Pancreas (tissue), 10 donors: ENCODE measurements around the gene RANBP10. TPM values are rescaled to one million over a fixed set of nuclear protein-coding genes. Genes with fewer than 3 reads are reported as not detected.

Experiments
- ATAC-seq, 4 donors: fragments of 200-7000 bp; cut with Tn5 transposase; one replicate each; pipeline versions ENCODE4 v1.8.0 to v1.9.1; 2020; ENCODE audit warnings: mild to moderate bottlenecking in 4 of 4, moderate library complexity in 4 of 4
- DNase-seq, 6 donors: peaks; one replicate each; pipeline ENCODE4 v3.0.0-alpha.2; 2020
- FAIRE-seq: peaks from 2 replicates; lab custom pipeline; 2012; peaks lifted over from hg19 to GRCh38; lab: Jason Lieb, UNC
- H3K27ac ChIP-seq, 4 donors: fragments of 200-600 bp; sonication (generic); 1 replicate in 3 of 4; 2 replicates in 1 of 4; pipeline versions ENCODE4 v1.5.0 to v1.8.0; 2020
- H3K27me3 ChIP-seq, 4 donors: fragments of 200-600 bp; one replicate each; pipeline ENCODE4 v1.8.0; 2021
- H3K36me3 ChIP-seq, 3 donors: fragments of 200-600 bp; sonication (generic) in 1 of 3; one replicate each; pipeline versions ENCODE4 v1.5.0 to v1.8.0; 2020 to 2021
- H3K4me1 ChIP-seq, 3 donors: fragments of 200-600 bp; one replicate each; pipeline ENCODE4 v1.8.0; 2021
- H3K4me3 ChIP-seq, 4 donors: fragments of 200-600 bp; sonication (generic) in 2 of 4; one replicate each; pipeline versions ENCODE4 v1.5.0 to v1.8.0; 2020 to 2021
- H3K9me3 ChIP-seq, 4 donors: fragments of 200-600 bp; one replicate each; pipeline ENCODE4 v1.8.0; 2021
- CTCF ChIP-seq, 4 donors: fragments of 200-600 bp; sonication (generic) in 3 of 4; IDR thresholded peaks; one replicate each; pipeline versions ENCODE4 v1.5.0 to v1.8.0; 2021; ENCODE audit warnings: antibody characterized with exemption in 4 of 4
- WGBS, 2 donors: extraction: QIAGEN DNeasy Blood & Tissue Kit; methylation state at CpG; one replicate each; pipeline ENCODE4 v1.1.7; 2013; 5-methylcytosine and 5-hydroxymethylcytosine counted together
- intact Hi-C, 3 donors: fragments of 100-400 bp; cut with DNase I; formaldehyde crosslinking; loops; one replicate each; pipeline versions ENCODE4 v1.11.1 to v1.14.2; 2022
- polyA plus RNA-seq, 2 donors: library from polyadenylated mRNA; stranded (reverse); fragments of 200-250 nt; gene quantifications; one replicate each; pipeline ENCODE4 v1.2.3, GENCODE V29; 2013
- total RNA-seq, 6 donors: library from RNA; stranded (reverse); fragmentation: NEBNext Ultra II Directional in 4 of 6; extraction: Animal tissue kit (Norgen Biotek cat#: 25700) in 4 of 6; gene quantifications; one replicate each; pipeline versions ENCODE4 v1.2.1 to v1.2.4, GENCODE V29; 2021 to 2023
- donor health status: healthy with polysubstance abuse.
- donor health status: DM: no; HTN: no; CAD: no; lungs with moderate emphysema.
- donor health status: DM: no; HTN: no; CAD: no.
- donor health status: control.
- donor health status: control.
- donor health status: Bipolar disorder and iron deficiency.
- donor health status: DM: yes; HTN: yes; CAD: no.
- donor health status: DM: no; HTN: no; CAD: no.
- donor health status: DM: no; HTN: no; CAD: no.
- donor health status: DM: yes; HTN: yes; CAD: no.

The RANBP10 gene
- total and polyA plus RNA-seq, 8 donors = 8.7 to 15.4 (median 11.6) TPM

- Histone ChIP-seq H3K4me3 (no peak overlapping the region), H3K27me3 (no peaks in the 10 kb centered on the region), H3K27ac (no peak overlapping the region), H3K9me3 (no peaks in the 10 kb centered on the region), H3K36me3 (no peaks in the 10 kb centered on the region), H3K4me1 (peaks cover 5 to 16% (median 9%) of the 10 kb centered on the region in 3 donors)
- TF ChIP-seq CTCF (IDR thresholded peaks at IDR 0.05) = no peak
- intact Hi-C loops = loop anchor here in 1 of 3 donors (10.0 kb wide), 1 partner anchor 247 kb away; no protein-coding TSS in a partner anchor
- WGBS, 2 donors = 97 to 100% methylated on average over 1 of the region's 1 CpG
- DNase-seq (no peak), ATAC-seq (no peak), FAIRE-seq (no peak)
These were observed 128.6 kb downstream of the RANBP10 start for GRCh38 chr16:67677712-67678111.

- Histone ChIP-seq H3K36me3 (no peaks in the 10 kb centered on the region), H3K27ac (no peak overlapping the region), H3K4me3 (no peak overlapping the region), H3K4me1 (peaks cover 5 to 16% (median 9%) of the 10 kb centered on the region in 3 donors), H3K27me3 (no peaks in the 10 kb centered on the region), H3K9me3 (no peaks in the 10 kb centered on the region)
- no peak for FAIRE-seq
- TF ChIP-seq CTCF (IDR thresholded peaks at IDR 0.05) = no peak
- 83 to 86% methylated on average over 8 of the region's 8 CpGs for WGBS, 2 donors
- intact Hi-C loops = loop anchor here in 1 of 3 donors (10.0 kb wide), 1 partner anchor 248 kb away; no protein-coding TSS in a partner anchor
- ATAC-seq = no peak
- no peak for DNase-seq
These were observed 129.4 kb downstream of the RANBP10 start for GRCh38 chr16:67676939-67677338.

- Histone ChIP-seq H3K27me3 (no peaks in the 10 kb centered on the region), H3K36me3 (no peaks in the 10 kb centered on the region), H3K4me3 (no peak overlapping the region), H3K9me3 (no peaks in the 10 kb centered on the region), H3K4me1 (peaks cover 5 to 16% (median 9%) of the 10 kb centered on the region in 3 donors), H3K27ac (no peak overlapping the region)
- WGBS, 2 donors = 83 to 88% methylated on average over 4 of the region's 4 CpGs
- FAIRE-seq (no peak), DNase-seq (no peak), ATAC-seq (no peak)
- intact Hi-C loops = loop anchor here in 1 of 3 donors (10.0 kb wide), 1 partner anchor 248 kb away; no protein-coding TSS in a partner anchor
- TF ChIP-seq CTCF (IDR thresholded peaks at IDR 0.05) = no peak
These were observed 129.8 kb downstream of the RANBP10 start for GRCh38 chr16:67676516-67676915.

- Histone ChIP-seq H3K9me3 (no peaks in the 10 kb centered on the region), H3K27me3 (no peaks in the 10 kb centered on the region), H3K4me3 (no peak overlapping the region), H3K4me1 (peaks cover 5 to 16% (median 9%) of the 10 kb centered on the region in 3 donors), H3K27ac (no peak overlapping the region), H3K36me3 (no peaks in the 10 kb centered on the region)
- WGBS, 2 donors = 96% methylated on average over 7 of the region's 7 CpGs
- FAIRE-seq (no peak), ATAC-seq (no peak), DNase-seq (no peak)
- TF ChIP-seq CTCF (IDR thresholded peaks at IDR 0.05) = no peak
- intact Hi-C loops = loop anchor here in 1 of 3 donors (10.0 kb wide), 1 partner anchor 249 kb away; no protein-coding TSS in a partner anchor
These were observed 130.4 kb downstream of the RANBP10 start for GRCh38 chr16:67675999-67676398.

- Histone ChIP-seq H3K27ac (no peak overlapping the region), H3K4me1 (peaks cover 5 to 16% (median 9%) of the 10 kb centered on the region in 3 donors), H3K4me3 (no peak overlapping the region), H3K9me3 (no peaks in the 10 kb centered on the region), H3K27me3 (no peaks in the 10 kb centered on the region), H3K36me3 (no peaks in the 10 kb centered on the region)
- no peak for TF ChIP-seq CTCF (IDR thresholded peaks at IDR 0.05)
- no peak for FAIRE-seq
- peak in 2 of 6 donors; percentile 11 to 65 for DNase-seq
- intact Hi-C loops = loop anchor here in 1 of 3 donors (10.0 kb wide), 1 partner anchor 249 kb away; no protein-coding TSS in a partner anchor
- WGBS, 2 donors = 93 to 97% methylated on average over 17 of the region's 17 CpGs
- ATAC-seq = no peak
These were observed 130.8 kb downstream of the RANBP10 start for GRCh38 chr16:67675579-67675935.
